GM12864 (cell line): Measurements from ENCODE around the gene CDC73.

Experiments used
- DNase-seq: peaks from one replicate; pipeline ENCODE4 v3.0.0-alpha.2; 2011; ENCODE audit warnings: low read depth
- H3K4me3 ChIP-seq: 2 replicates; pipeline ENCODE4 v1.5.1; 2011; ENCODE audit warnings: mild to moderate bottlenecking, low read depth, low read length, control low read depth
- TF ChIP-seq, protein P1 (sequence below): IDR thresholded peaks from 2 replicates; pipeline ENCODE4 v1.5.1; 2011; ENCODE audit warnings: low read depth, mild to moderate bottlenecking, moderate library complexity, low read length, control low read depth, inconsistent platforms; ENCODE audit errors: missing control alignments

Gene CDC73

DNA sequence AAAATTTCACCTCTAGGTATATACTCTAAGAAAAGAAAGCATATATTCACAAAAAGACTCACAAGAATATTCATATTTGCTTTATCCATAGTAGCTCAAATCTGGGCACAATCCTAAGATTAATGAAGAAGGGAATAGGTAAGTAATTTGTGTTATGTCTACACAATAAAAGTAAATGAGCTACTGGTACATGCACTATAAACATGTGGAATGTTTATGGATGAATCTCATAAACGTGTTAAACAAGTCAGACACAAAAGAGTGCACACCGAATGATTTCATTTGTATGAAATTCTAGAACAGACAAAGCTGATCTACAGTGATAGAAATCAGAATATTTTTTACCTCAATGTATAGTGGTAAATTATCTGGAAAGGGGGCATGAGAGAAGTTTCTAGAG is 179.9 kb downstream of the CDC73 start:
- DNase-seq, result no peak
- H3K4me3 ChIP-seq, result no peak overlapping the region
- TF ChIP-seq, protein P1, sequence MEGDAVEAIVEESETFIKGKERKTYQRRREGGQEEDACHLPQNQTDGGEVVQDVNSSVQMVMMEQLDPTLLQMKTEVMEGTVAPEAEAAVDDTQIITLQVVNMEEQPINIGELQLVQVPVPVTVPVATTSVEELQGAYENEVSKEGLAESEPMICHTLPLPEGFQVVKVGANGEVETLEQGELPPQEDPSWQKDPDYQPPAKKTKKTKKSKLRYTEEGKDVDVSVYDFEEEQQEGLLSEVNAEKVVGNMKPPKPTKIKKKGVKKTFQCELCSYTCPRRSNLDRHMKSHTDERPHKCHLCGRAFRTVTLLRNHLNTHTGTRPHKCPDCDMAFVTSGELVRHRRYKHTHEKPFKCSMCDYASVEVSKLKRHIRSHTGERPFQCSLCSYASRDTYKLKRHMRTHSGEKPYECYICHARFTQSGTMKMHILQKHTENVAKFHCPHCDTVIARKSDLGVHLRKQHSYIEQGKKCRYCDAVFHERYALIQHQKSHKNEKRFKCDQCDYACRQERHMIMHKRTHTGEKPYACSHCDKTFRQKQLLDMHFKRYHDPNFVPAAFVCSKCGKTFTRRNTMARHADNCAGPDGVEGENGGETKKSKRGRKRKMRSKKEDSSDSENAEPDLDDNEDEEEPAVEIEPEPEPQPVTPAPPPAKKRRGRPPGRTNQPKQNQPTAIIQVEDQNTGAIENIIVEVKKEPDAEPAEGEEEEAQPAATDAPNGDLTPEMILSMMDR, result no peak

GRCh38 chr1:193303849-193304248 is 182.0 kb downstream of the CDC73 start:
- no peak for DNase-seq
- TF ChIP-seq, protein P1, result no peak
- no peak overlapping the region for H3K4me3 ChIP-seq
